ENCODE measurements around the gene TTC19. TPM values are rescaled to one million over a fixed set of nuclear protein-coding genes. Genes with fewer than 3 reads are reported as not detected.
"Not testable (repeated sequence)": the region's sequence is repeated elsewhere in the genome, so short reads cannot be mapped to it uniquely, and the experiment has no call there.

TTC19 gene
- total RNA-seq, 3 donors from 2014 or later = 46.4 to 111 (median 105) TPM

GRCh38 chr17:15973016-15973415, 26.6 kb upstream of the TTC19 start:
- no peak overlapping the region for H3K27ac ChIP-seq
- no peak overlapping the region for H3K4me3 ChIP-seq

GRCh38 chr17:15973834-15974233, 25.8 kb upstream of the TTC19 start:
- TF ChIP-seq CTCF (IDR thresholded peaks at IDR 0.05) (no peak), POLR2AphosphoS5 (IDR thresholded peaks at IDR 0.05) (no peak), POLR2A (IDR thresholded peaks at IDR 0.05) (no peak)
- intact Hi-C loops (cut with DNase I; ENCODE audit: low total_unique reads) = no loop called here
- no peak overlapping the region for H3K4me3 ChIP-seq
- H3K27ac ChIP-seq = no peak overlapping the region
- no peaks in the 10 kb centered on the region for H3K27me3 ChIP-seq
- no peak for DNase-seq (ENCODE audit: low spot score in 2 of 2)
- H3K36me3 ChIP-seq = no peaks in the 10 kb centered on the region
- no peaks in the 10 kb centered on the region for H3K4me1 ChIP-seq
- H3K9me3 ChIP-seq = no peaks in the 10 kb centered on the region

More at GRCh38 chr17:15973016-15973415, 26.6 kb upstream of the TTC19 start:
- Histone ChIP-seq H3K27me3 (no peaks in the 10 kb centered on the region), H3K9me3 (no peaks in the 10 kb centered on the region), H3K4me1 (no peaks in the 10 kb centered on the region), H3K36me3 (no peaks in the 10 kb centered on the region)
- no peak for TF ChIP-seq POLR2A (IDR thresholded peaks at IDR 0.05)
- TF ChIP-seq CTCF (IDR thresholded peaks at IDR 0.05) = no peak
- TF ChIP-seq POLR2AphosphoS5 (IDR thresholded peaks at IDR 0.05) = no peak
- intact Hi-C loops (cut with DNase I; ENCODE audit: low total_unique reads) = no loop called here
- DNase-seq (ENCODE audit: low spot score in 2 of 2) = no peak

GRCh38 chr17:15977894-15978293, 21.7 kb upstream of the TTC19 start:
- Histone ChIP-seq H3K27ac (no peak overlapping the region), H3K36me3 (no peaks in the 10 kb centered on the region), H3K27me3 (no peaks in the 10 kb centered on the region), H3K9me3 (no peaks in the 10 kb centered on the region), H3K4me1 (no peaks in the 10 kb centered on the region), H3K4me3 (no peak overlapping the region)
- intact Hi-C loops (cut with DNase I; ENCODE audit: low total_unique reads) = no loop called here
- DNase-seq (ENCODE audit: low spot score in 2 of 2) = no peak
- no peak for TF ChIP-seq POLR2AphosphoS5 (IDR thresholded peaks at IDR 0.05)
- no peak for TF ChIP-seq CTCF (IDR thresholded peaks at IDR 0.05)

- Histone ChIP-seq H3K4me1 (no peaks in the 10 kb centered on the region), H3K36me3 (no peaks in the 10 kb centered on the region), H3K9me3 (no peaks in the 10 kb centered on the region), H3K27me3 (no peaks in the 10 kb centered on the region), H3K4me3 (no peak overlapping the region), H3K27ac (no peak overlapping the region)
- intact Hi-C loops (cut with DNase I; ENCODE audit: low total_unique reads) = no loop called here
- TF ChIP-seq CTCF (IDR thresholded peaks at IDR 0.05) = no peak
- no peak for TF ChIP-seq POLR2AphosphoS5 (IDR thresholded peaks at IDR 0.05)
- no peak for TF ChIP-seq POLR2A (IDR thresholded peaks at IDR 0.05)
- no peak for DNase-seq (ENCODE audit: low spot score in 2 of 2)
These were observed 21.0 kb upstream of the TTC19 start for GRCh38 chr17:15978606-15979005.

- H3K4me1 ChIP-seq; DNase-seq (ENCODE audit: low spot score in 2 of 2); H3K9me3 ChIP-seq; H3K27me3 ChIP-seq; intact Hi-C loops (cut with DNase I; ENCODE audit: low total_unique reads); H3K36me3 ChIP-seq; H3K27ac ChIP-seq; H3K4me3 ChIP-seq: not testable (repeated sequence)
These were observed 20.6 kb upstream of the TTC19 start for GRCh38 chr17:15979013-15979412.

- no peaks in the 10 kb centered on the region for H3K36me3 ChIP-seq
- TF ChIP-seq POLR2A (IDR thresholded peaks at IDR 0.05) (no peak), CTCF (IDR thresholded peaks at IDR 0.05) (no peak), POLR2AphosphoS5 (IDR thresholded peaks at IDR 0.05) (no peak)
- no peak overlapping the region for H3K4me3 ChIP-seq
These were observed 18.4 kb upstream of the TTC19 start for GRCh38 chr17:15981208-15981607.

More at GRCh38 chr17:15981208-15981607, 18.4 kb upstream of the TTC19 start:
- DNase-seq (ENCODE audit: low spot score in 2 of 2) = no peak
- no peaks in the 10 kb centered on the region for H3K27me3 ChIP-seq
- no peaks in the 10 kb centered on the region for H3K9me3 ChIP-seq
- intact Hi-C loops (cut with DNase I; ENCODE audit: low total_unique reads) = no loop called here
- no peak overlapping the region for H3K27ac ChIP-seq
- H3K4me1 ChIP-seq = no peaks in the 10 kb centered on the region

Data from breast epithelium (tissue), 4 donors.